HL-60/S4 treated with phorbol 12-myristate 13-acetate at 8.2 ng/mL for 4 days and 3 days (cell line): ENCODE data around the gene E2F4.

Experiments
- in situ Hi-C: fragments of 300-500 bp; cut with MboI; formaldehyde crosslinking; loops from 2 replicates; pipeline ENCODE4 v1.15.0; 2022; ENCODE audit warnings: low sequenced_read_pairs

The E2F4 gene

GRCh38 chr16:67173323-67173722 lies 18.6 kb upstream of the E2F4 start:
- in situ Hi-C loops = no loop called here

GRCh38 chr16:67173808-67174705 lies 17.9 kb upstream of the E2F4 start:
- in situ Hi-C loops = no loop called here

- in situ Hi-C loops = no loop called here
These were observed 17.2 kb upstream of the E2F4 start for GRCh38 chr16:67174706-67175231.

- in situ Hi-C loops = no loop called here
These were observed 15.3 kb upstream of the E2F4 start for GRCh38 chr16:67176662-67177061.

GRCh38 chr16:67177743-67178699 lies 13.9 kb upstream of the E2F4 start:
- in situ Hi-C loops = no loop called here

GRCh38 chr16:67179421-67180080 lies 12.4 kb upstream of the E2F4 start:
- in situ Hi-C loops = no loop called here

GRCh38 chr16:67180166-67180565 lies 11.8 kb upstream of the E2F4 start:
- in situ Hi-C loops = no loop called here

- in situ Hi-C loops = no loop called here
These were observed 10.6 kb upstream of the E2F4 start for GRCh38 chr16:67181346-67181745.

GRCh38 chr16:67182288-67182687 lies 9.7 kb upstream of the E2F4 start:
- in situ Hi-C loops = no loop called here

- in situ Hi-C loops = no loop called here
These were observed 8.7 kb upstream of the E2F4 start for GRCh38 chr16:67183284-67183626.

GRCh38 chr16:67183627-67184452 lies 8.1 kb upstream of the E2F4 start, which contains the start of gene MATCAP1:
TSS of gene MATCAP1 (minus strand) at chr16:67183963. CDS start at chr16:67180610, 3,353 bp downstream.
- in situ Hi-C loops = no loop called here

- in situ Hi-C loops = no loop called here
These were observed 7.4 kb upstream of the E2F4 start for GRCh38 chr16:67184453-67184994.

- in situ Hi-C loops = no loop called here
These were observed 6.8 kb upstream of the E2F4 start for GRCh38 chr16:67184995-67185650.

GRCh38 chr16:67185651-67186134 lies 6.3 kb upstream of the E2F4 start:
- in situ Hi-C loops = no loop called here

- in situ Hi-C loops = no loop called here
These were observed 5.4 kb upstream of the E2F4 start for GRCh38 chr16:67186550-67186950.

GRCh38 chr16:67187175-67187890 lies 4.6 kb upstream of the E2F4 start:
- in situ Hi-C loops = no loop called here

GRCh38 chr16:67188323-67188722 lies 3.6 kb upstream of the E2F4 start:
- in situ Hi-C loops = no loop called here

GRCh38 chr16:67188798-67189197 lies 3.2 kb upstream of the E2F4 start:
- in situ Hi-C loops = no loop called here
